Tibial nerve (tissue), 3 donors: Measurements from ENCODE around the gene ATP6V0E1.

Source experiments
- CTCF ChIP-seq, 5 experiments: fragments of 200-600 bp in 3 of 5; fragments of 450-650 bp in 2 of 5; sonication (generic) in 3 of 5; IDR thresholded peaks; one replicate each; pipeline ENCODE4 v1.5.1; 2016 to 2019; ENCODE audit warnings: antibody characterized with exemption in 5 of 5, mild to moderate bottlenecking in 3 of 5, moderate library complexity in 2 of 5
- POLR2A ChIP-seq, 2 donors: fragments of 450-650 bp; IDR thresholded peaks; one replicate each; pipeline ENCODE4 v1.6.1; 2017; ENCODE audit warnings: antibody characterized with exemption in 2 of 2, mild to moderate bottlenecking in 2 of 2, moderate library complexity in 2 of 2

GRCh38 chr5:172950176-172950965, 33.2 kb upstream of the ATP6V0E1 start:
- TF ChIP-seq CTCF (IDR thresholded peaks at IDR 0.05) (no peak), POLR2A (IDR thresholded peaks at IDR 0.05) (no peak)
